ENCODE results near the gene TOP3A.

- TF ChIP-seq ELF1 (IDR thresholded peaks at IDR 0.05; ENCODE audit: borderline replicate concordance, low read depth) = no peak
- no peak for TF ChIP-seq POLR2AphosphoS5 (IDR thresholded peaks at IDR 0.05; ENCODE audit: low read depth, low read length)
- TF ChIP-seq SRF (IDR thresholded peaks at IDR 0.05; ENCODE audit: low read depth) = no peak
- TF ChIP-seq ZFX (IDR thresholded peaks at IDR 0.05) = no peak
- no peak for TF ChIP-seq CTCF (IDR thresholded peaks at IDR 0.05 in 2 of 3, conservative IDR thresholded peaks at IDR 0.05 in 1 of 3; ENCODE audit: borderline replicate concordance in 1 of 3, insufficient read depth in 1 of 3, low read depth in 2 of 3, low read length in 2 of 3)
- no peak for TF ChIP-seq EZH2 (IDR thresholded peaks at IDR 0.05)
- TF ChIP-seq CBX3 (IDR thresholded peaks at IDR 0.05; ENCODE audit: low read depth) = no peak
- no peak for TF ChIP-seq YY1 (IDR thresholded peaks at IDR 0.05; ENCODE audit: extremely low read depth, insufficient replicate concordance, low read depth, low read length)
- TF ChIP-seq EZH2phosphoT487 (IDR thresholded peaks at IDR 0.05; ENCODE audit: borderline replicate concordance) = no peak
Observed at GRCh38 chr17:18280249-18280648, 34.5 kb downstream of the TOP3A start.
